Trophoblast cell (in vitro differentiated cells and primary cell): Measurements from ENCODE around the gene SERTAD3.
"Not testable (repeated sequence)": the region's sequence is repeated elsewhere in the genome, so short reads cannot be mapped to it uniquely, and the experiment has no call there.

Experiments
- DNase-seq, 2 donors: peaks; one replicate each; pipeline ENCODE4 v3.0.0-alpha.2; 2016
- H2AFZ ChIP-seq: 2 replicates; pipeline ENCODE4 v1.6.1; 2013; ENCODE audit warnings: low read length, moderate library complexity, mild to moderate bottlenecking; ENCODE audit not compliant: insufficient read depth, poor library complexity
- H2AK5ac ChIP-seq: 2 replicates; pipeline ENCODE4 v1.6.1; 2013; ENCODE audit warnings: mild to moderate bottlenecking, low read length
- H2BK120ac ChIP-seq: 2 replicates; pipeline ENCODE4 v1.6.1; 2013; ENCODE audit warnings: low read length, mild to moderate bottlenecking, moderate library complexity; ENCODE audit not compliant: insufficient read depth, poor library complexity
- H2BK12ac ChIP-seq: 2 replicates; pipeline ENCODE4 v1.6.1; 2013; ENCODE audit warnings: mild to moderate bottlenecking, low read length, moderate library complexity
- H2BK5ac ChIP-seq: 2 replicates; pipeline ENCODE4 v1.6.1; 2013; ENCODE audit warnings: low read length, low read depth, moderate library complexity, mild to moderate bottlenecking; ENCODE audit not compliant: poor library complexity
- H3K14ac ChIP-seq: 2 replicates; pipeline ENCODE4 v1.6.1; 2013; ENCODE audit warnings: mild to moderate bottlenecking, low read length
- H3K18ac ChIP-seq: 2 replicates; pipeline ENCODE4 v1.6.1; 2013; ENCODE audit warnings: mild to moderate bottlenecking, low read length
- H3K23ac ChIP-seq: 2 replicates; pipeline ENCODE4 v1.6.1; 2013; ENCODE audit warnings: low read length
- H3K27ac ChIP-seq: 2 replicates; pipeline ENCODE4 v1.5.1; 2013; ENCODE audit warnings: low read depth, mild to moderate bottlenecking, inconsistent platforms, low read length, moderate library complexity
- H3K27me3 ChIP-seq: 2 replicates; pipeline ENCODE4 v1.6.1; 2013; ENCODE audit warnings: inconsistent platforms, mild to moderate bottlenecking, low read length, moderate library complexity; ENCODE audit not compliant: insufficient read depth
- H3K36me3 ChIP-seq, 2 experiments: 1 replicate in 1 of 2; 2 replicates in 1 of 2; pipeline ENCODE4 v1.6.1; 2013; ENCODE audit warnings: low read length in 2 of 2, mild to moderate bottlenecking in 2 of 2, moderate library complexity in 1 of 2; ENCODE audit not compliant: insufficient read depth in 2 of 2, control insufficient read depth in 1 of 2
- H3K4ac ChIP-seq: 2 replicates; pipeline ENCODE4 v1.6.1; 2013; ENCODE audit warnings: low read depth, mild to moderate bottlenecking, low read length, moderate library complexity
- H3K4me1 ChIP-seq, 2 experiments: 1 replicate in 1 of 2; 2 replicates in 1 of 2; pipeline ENCODE4 v1.6.1; 2013; ENCODE audit warnings: low read length in 2 of 2, mild to moderate bottlenecking in 2 of 2, moderate library complexity in 1 of 2; ENCODE audit not compliant: insufficient read depth in 2 of 2, control insufficient read depth in 1 of 2
- H3K4me2 ChIP-seq: 2 replicates; pipeline ENCODE4 v1.6.1; 2013; ENCODE audit warnings: inconsistent platforms, mild to moderate bottlenecking, low read length, moderate library complexity
- H3K4me3 ChIP-seq: 2 replicates; pipeline ENCODE4 v1.5.1; 2013; ENCODE audit warnings: mild to moderate bottlenecking, low read depth, low read length, inconsistent platforms
- H3K79me1 ChIP-seq: one replicate; pipeline ENCODE4 v1.6.1; 2013; ENCODE audit warnings: low read length
- H3K79me2 ChIP-seq: 2 replicates; pipeline ENCODE4 v1.6.1; 2013; ENCODE audit warnings: low read length, mild to moderate bottlenecking; ENCODE audit not compliant: control insufficient read depth, insufficient read depth, poor library complexity
- H3K9ac ChIP-seq: 2 replicates; pipeline ENCODE4 v1.6.1; 2013; ENCODE audit warnings: mild to moderate bottlenecking, low read length
- H3K9me3 ChIP-seq: 2 replicates; pipeline ENCODE4 v1.6.1; 2013; ENCODE audit warnings: low read depth, mild to moderate bottlenecking, control low read depth, inconsistent platforms, low read length; ENCODE audit not compliant: insufficient read depth
- H4K12ac ChIP-seq: 2 replicates; pipeline ENCODE4 v1.6.1; 2013; ENCODE audit warnings: low read depth, mild to moderate bottlenecking, low read length, moderate library complexity
- H4K8ac ChIP-seq: 2 replicates; pipeline ENCODE4 v1.6.1; 2013; ENCODE audit warnings: low read depth, mild to moderate bottlenecking, low read length, moderate library complexity
- H4K91ac ChIP-seq: one replicate; pipeline ENCODE4 v1.6.1; 2013; ENCODE audit warnings: low read depth, mild to moderate bottlenecking, low read length, moderate library complexity
- WGBS: extraction: QIAGEN DNeasy Blood & Tissue Kit; methylation state at CpG from one replicate; pipeline ENCODE4 v1.1.7; 2013; ENCODE audit warnings: missing lambda C conversion rate; ENCODE audit not compliant: insufficient read length, insufficient coverage; ENCODE audit errors: extremely low coverage; 5-methylcytosine and 5-hydroxymethylcytosine counted together

Gene SERTAD3

GRCh38 chr19:40457048-40457447, 12.9 kb upstream of the SERTAD3 start:
- H4K12ac ChIP-seq = no peak overlapping the region
- H2AK5ac ChIP-seq = no peak overlapping the region
- no peaks in the 10 kb centered on the region for H3K79me1 ChIP-seq
- no peak overlapping the region for H3K4ac ChIP-seq
- no peak overlapping the region for H3K14ac ChIP-seq
- no peaks in the 10 kb centered on the region for H3K9me3 ChIP-seq
- no peak overlapping the region for H3K9ac ChIP-seq
- H2AFZ ChIP-seq = no peak overlapping the region
- no peak overlapping the region for H3K4me3 ChIP-seq
- no peak overlapping the region for H2BK120ac ChIP-seq
- no CpG with 5 or more reads among the region's 5 CpGs for WGBS
- no peaks in the 10 kb centered on the region for H3K4me1 ChIP-seq
- no peak overlapping the region for H3K4me2 ChIP-seq
- no peak overlapping the region for H4K91ac ChIP-seq
- no peak overlapping the region for H4K8ac ChIP-seq
- H3K79me2 ChIP-seq = no peaks in the 10 kb centered on the region
- H3K27ac ChIP-seq = no peak overlapping the region
- H3K27me3 ChIP-seq = no peaks in the 10 kb centered on the region
- no peak overlapping the region for H2BK12ac ChIP-seq
- no peak overlapping the region for H3K18ac ChIP-seq
- peaks cover 5% of the 10 kb centered on the region in 2 experiments for H3K36me3 ChIP-seq
- no peak overlapping the region for H2BK5ac ChIP-seq
- no peak for DNase-seq
- no peak overlapping the region for H3K23ac ChIP-seq

- peak; percentile 52 to 72 for DNase-seq
- not testable (repeated sequence) for H2AK5ac ChIP-seq, H3K79me2 ChIP-seq, H3K27me3 ChIP-seq, H3K4me1 ChIP-seq, H3K9ac ChIP-seq, H3K4me3 ChIP-seq, H2BK5ac ChIP-seq, H3K27ac ChIP-seq, H4K12ac ChIP-seq, H3K23ac ChIP-seq, H2BK12ac ChIP-seq, H3K4me2 ChIP-seq, H2AFZ ChIP-seq, H4K8ac ChIP-seq, H3K18ac ChIP-seq, H2BK120ac ChIP-seq, H3K9me3 ChIP-seq, H3K79me1 ChIP-seq, H4K91ac ChIP-seq, H3K4ac ChIP-seq, H3K14ac ChIP-seq, H3K36me3 ChIP-seq
- WGBS = no CpG with 5 or more reads among the region's 6 CpGs
Measured at GRCh38 chr19:40453943-40454342, 9.8 kb upstream of the SERTAD3 start.

GRCh38 chr19:40453151-40453735, 9.1 kb upstream of the SERTAD3 start:
- Histone ChIP-seq H2BK120ac (no peak overlapping the region), H2BK5ac (no peak overlapping the region), H3K4ac (no peak overlapping the region), H4K8ac (no peak overlapping the region), H2AFZ (no peak overlapping the region), H3K36me3 (peaks cover 5 to 7% of the 10 kb centered on the region in 2 experiments), H4K91ac (no peak overlapping the region), H3K79me1 (no peaks in the 10 kb centered on the region), H2BK12ac (no peak overlapping the region), H3K27ac (no peak overlapping the region), H3K14ac (no peak overlapping the region), H2AK5ac (no peak overlapping the region), H3K4me2 (no peak overlapping the region), H4K12ac (no peak overlapping the region), H3K23ac (no peak overlapping the region), H3K18ac (no peak overlapping the region), H3K4me1 (no peaks in the 10 kb centered on the region), H3K9me3 (no peaks in the 10 kb centered on the region), H3K9ac (no peak overlapping the region), H3K27me3 (no peaks in the 10 kb centered on the region), H3K79me2 (no peaks in the 10 kb centered on the region), H3K4me3 (no peak overlapping the region)
- peak in 1 of 2 donors; percentile 28 for DNase-seq
- no CpG with 5 or more reads among the region's 5 CpGs for WGBS

GRCh38 chr19:40452016-40452415, 7.9 kb upstream of the SERTAD3 start:
- no peak overlapping the region for H2BK120ac ChIP-seq
- H4K8ac ChIP-seq = no peak overlapping the region
- H3K9me3 ChIP-seq = no peaks in the 10 kb centered on the region
- H2AFZ ChIP-seq = no peak overlapping the region
- H3K4me3 ChIP-seq = no peak overlapping the region
- no peaks in the 10 kb centered on the region for H3K27me3 ChIP-seq
- H3K4me2 ChIP-seq = no peak overlapping the region
- H4K12ac ChIP-seq = no peak overlapping the region
- no peaks in the 10 kb centered on the region for H3K79me1 ChIP-seq
- H2AK5ac ChIP-seq = no peak overlapping the region
- no peak overlapping the region for H2BK5ac ChIP-seq
- no peak overlapping the region for H3K18ac ChIP-seq
- no peak overlapping the region for H2BK12ac ChIP-seq
- no peaks in the 10 kb centered on the region for H3K79me2 ChIP-seq
- peak overlapping the region; percentile 7 for H3K9ac ChIP-seq
- H3K27ac ChIP-seq = no peak overlapping the region
- H3K4me1 ChIP-seq = no peaks in the 10 kb centered on the region
- H3K23ac ChIP-seq = no peak overlapping the region
- no CpG with 5 or more reads among the region's 5 CpGs for WGBS
- no peak for DNase-seq
- peaks cover 5% of the 10 kb centered on the region in 2 experiments for H3K36me3 ChIP-seq
- no peak overlapping the region for H3K14ac ChIP-seq
- no peak overlapping the region for H4K91ac ChIP-seq
- H3K4ac ChIP-seq = no peak overlapping the region
